GM12878 (cell line): ENCODE measurements around the gene TSSK3.

Source experiments
- CHD1 ChIP-seq: IDR thresholded peaks from 2 replicates; pipeline ENCODE4 v1.6.1; 2012; ENCODE audit warnings: low read depth, low read length, improper control_type of control experiment
- FOXM1 ChIP-seq: IDR thresholded peaks from 2 replicates; pipeline ENCODE4 v1.6.1; 2012; ENCODE audit warnings: low read depth, mild to moderate bottlenecking, inconsistent platforms, low read length, moderate library complexity
- HDGF ChIP-seq: fragments of 450-650 bp; IDR thresholded peaks from 2 replicates; pipeline ENCODE4 v1.6.1; 2016; ENCODE audit warnings: antibody characterized with exemption
- RCOR1 ChIP-seq: conservative IDR thresholded peaks from 2 replicates; pipeline ENCODE4 v1.6.1; 2012; ENCODE audit warnings: low read depth, low read length, improper control_type of control experiment
- SIN3A ChIP-seq: IDR thresholded peaks from 2 replicates; pipeline ENCODE4 v1.6.1; 2012; ENCODE audit warnings: low read depth, low read length, improper control_type of control experiment
- SMAD1 ChIP-seq: fragments of 450-650 bp; IDR thresholded peaks from 2 replicates; pipeline ENCODE4 v1.6.1; 2018; ENCODE audit warnings: mild to moderate bottlenecking, low read depth; ENCODE audit not compliant: partially characterized antibody
- TF ChIP-seq, protein P1 (sequence below), 3 experiments: IDR thresholded peaks in 2 of 3; conservative IDR thresholded peaks in 1 of 3; 2 replicates each; pipeline ENCODE4 v1.5.1; 2011; ENCODE audit warnings: low read depth in 3 of 3, low read length in 3 of 3, mild to moderate bottlenecking in 3 of 3, control low read depth in 2 of 3, moderate library complexity in 2 of 3, inconsistent platforms in 1 of 3, mixed read lengths in 1 of 3; ENCODE audit not compliant: control insufficient read depth in 2 of 3, insufficient read depth in 1 of 3; ENCODE audit errors: extremely low read depth in 1 of 3

DNA sequence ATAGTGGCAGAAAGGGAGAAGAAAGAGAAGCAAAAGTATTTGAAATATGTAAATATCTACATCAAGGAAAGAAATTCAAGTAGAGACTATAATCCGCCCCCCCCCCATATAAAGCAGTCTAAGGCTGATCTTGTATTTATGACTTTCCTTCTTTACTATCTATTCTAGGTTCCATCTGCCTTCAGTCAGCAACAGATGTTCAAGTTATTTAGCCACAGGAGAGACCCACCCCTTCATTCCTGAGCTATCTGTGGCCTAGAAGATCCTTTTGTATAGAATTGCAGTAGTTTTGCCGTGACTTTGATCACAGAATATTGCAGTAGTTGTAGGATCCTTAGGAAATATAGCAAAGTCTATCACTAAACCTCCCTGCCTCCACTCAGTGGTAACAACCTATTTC, 42.6 kb downstream of the TSSK3 start:
- TF ChIP-seq, protein P1, sequence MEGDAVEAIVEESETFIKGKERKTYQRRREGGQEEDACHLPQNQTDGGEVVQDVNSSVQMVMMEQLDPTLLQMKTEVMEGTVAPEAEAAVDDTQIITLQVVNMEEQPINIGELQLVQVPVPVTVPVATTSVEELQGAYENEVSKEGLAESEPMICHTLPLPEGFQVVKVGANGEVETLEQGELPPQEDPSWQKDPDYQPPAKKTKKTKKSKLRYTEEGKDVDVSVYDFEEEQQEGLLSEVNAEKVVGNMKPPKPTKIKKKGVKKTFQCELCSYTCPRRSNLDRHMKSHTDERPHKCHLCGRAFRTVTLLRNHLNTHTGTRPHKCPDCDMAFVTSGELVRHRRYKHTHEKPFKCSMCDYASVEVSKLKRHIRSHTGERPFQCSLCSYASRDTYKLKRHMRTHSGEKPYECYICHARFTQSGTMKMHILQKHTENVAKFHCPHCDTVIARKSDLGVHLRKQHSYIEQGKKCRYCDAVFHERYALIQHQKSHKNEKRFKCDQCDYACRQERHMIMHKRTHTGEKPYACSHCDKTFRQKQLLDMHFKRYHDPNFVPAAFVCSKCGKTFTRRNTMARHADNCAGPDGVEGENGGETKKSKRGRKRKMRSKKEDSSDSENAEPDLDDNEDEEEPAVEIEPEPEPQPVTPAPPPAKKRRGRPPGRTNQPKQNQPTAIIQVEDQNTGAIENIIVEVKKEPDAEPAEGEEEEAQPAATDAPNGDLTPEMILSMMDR (IDR thresholded peaks at IDR 0.05 in 2 of 3, conservative IDR thresholded peaks at IDR 0.05 in 1 of 3; ENCODE audit: control insufficient read depth in 2 of 3, extremely low read depth in 1 of 3, insufficient read depth in 1 of 3, low read depth in 3 of 3, low read length in 3 of 3): no peak
- TF ChIP-seq RCOR1: no peak
- no peak for TF ChIP-seq FOXM1
- no peak for TF ChIP-seq HDGF
- no peak for TF ChIP-seq SMAD1
- no peak for TF ChIP-seq CHD1
- TF ChIP-seq SIN3A: no peak
